ENCODE results near the gene EPHB4.
"Not testable (repeated sequence)": the region's sequence is repeated elsewhere in the genome, so short reads cannot be mapped to it uniquely, and the experiment has no call there.

The EPHB4 gene

GRCh38 chr7:100819586-100819985 is 7.7 kb downstream of the EPHB4 start:
- no peak for DNase-seq

- DNase-seq: no peak
These were observed 8.5 kb downstream of the EPHB4 start for GRCh38 chr7:100818825-100819224.

GRCh38 chr7:100818366-100818765 is 9.0 kb downstream of the EPHB4 start:
- DNase-seq: no peak

- DNase-seq: no peak
These were observed 10.2 kb downstream of the EPHB4 start for GRCh38 chr7:100817097-100817496.

- DNase-seq: not testable (repeated sequence)
These were observed 10.8 kb downstream of the EPHB4 start for GRCh38 chr7:100816515-100816914.

GRCh38 chr7:100812729-100813128 is 14.6 kb downstream of the EPHB4 start:
- DNase-seq: no peak

GRCh38 chr7:100811480-100811879 is 15.8 kb downstream of the EPHB4 start:
- DNase-seq: no peak

GRCh38 chr7:100808354-100808875 is 18.9 kb downstream of the EPHB4 start:
- DNase-seq: no peak

- not testable (repeated sequence) for DNase-seq
These were observed 20.4 kb downstream of the EPHB4 start for GRCh38 chr7:100806883-100807282.

GRCh38 chr7:100806276-100806675 is 21.0 kb downstream of the EPHB4 start:
- DNase-seq: no peak

GRCh38 chr7:100804681-100805431 is 22.5 kb downstream of the EPHB4 start:
- DNase-seq: no peak

- peak; percentile 40 for DNase-seq
These were observed 23.7 kb downstream of the EPHB4 start for GRCh38 chr7:100803398-100804161.

- no peak for DNase-seq
These were observed 24.4 kb downstream of the EPHB4 start for GRCh38 chr7:100802951-100803350.

GRCh38 chr7:100801833-100802568 is 25.3 kb downstream of the EPHB4 start:
- DNase-seq: no peak

GRCh38 chr7:100799037-100799896 is 28.1 kb downstream of the EPHB4 start:
- no peak for DNase-seq

- no peak for DNase-seq
These were observed 32.6 kb downstream of the EPHB4 start for GRCh38 chr7:100794741-100795140.

GRCh38 chr7:100793806-100794660 is 33.3 kb downstream of the EPHB4 start:
- no peak for DNase-seq

GRCh38 chr7:100791881-100792666 is 35.2 kb downstream of the EPHB4 start:
- no peak for DNase-seq

- DNase-seq: no peak
These were observed 38.3 kb downstream of the EPHB4 start for GRCh38 chr7:100789055-100789454.

- no peak for DNase-seq
These were observed 41.0 kb downstream of the EPHB4 start for GRCh38 chr7:100786323-100786722.

GRCh38 chr7:100785878-100786277 is 41.4 kb downstream of the EPHB4 start:
- no peak for DNase-seq

Measured in NCI-H2029 (cell line).